HG02884 (cell line): Measurements from ENCODE around the gene UBE2A.

Source experiments
- ATAC-seq: cut with Tn5 transposase; IDR thresholded peaks from one replicate; pipeline ENCODE4 v1.9.1; 2021; ENCODE audit warnings: mild to moderate bottlenecking, moderate library complexity; ENCODE audit not compliant: unreplicated experiment

The UBE2A gene

GRCh38 chrX:119574394-119575266 lies at the start of gene UBE2A:
Gene UBE2A (plus strand): TSS chrX:119574563. CDS start chrX:119574712, 149 bp downstream.
- peak; percentile 70 for ATAC-seq

GRCh38 chrX:119529345-119530276 lies 44.8 kb upstream of the UBE2A start:
- no peak for ATAC-seq

- ATAC-seq: no peak
Measured at GRCh38 chrX:119537487-119537886, 36.9 kb upstream of the UBE2A start.

- ATAC-seq: no peak
Measured at GRCh38 chrX:119539872-119540271, 34.5 kb upstream of the UBE2A start.

GRCh38 chrX:119541188-119541587 lies 33.2 kb upstream of the UBE2A start:
- ATAC-seq: no peak

- ATAC-seq: peak; percentile 63
Measured at GRCh38 chrX:119549327-119550016, 24.9 kb upstream of the UBE2A start.

- ATAC-seq: no peak
Measured at GRCh38 chrX:119552508-119552907, 21.9 kb upstream of the UBE2A start.

- ATAC-seq: peak; percentile 94
Measured at GRCh38 chrX:119565107-119565663, 9.2 kb upstream of the UBE2A start, which contains the start of gene STEEP1. Gene STEEP1 (minus strand): TSS chrX:119565409. CDS start chrX:119565355, 54 bp downstream.

- no peak for ATAC-seq
Measured at GRCh38 chrX:119570351-119570835, 4.0 kb upstream of the UBE2A start.

- no peak for ATAC-seq
Measured at GRCh38 chrX:119573222-119573621, 1.1 kb upstream of the UBE2A start.

- peak; percentile 6 for ATAC-seq
Measured at GRCh38 chrX:119573840-119574393, 446 bp upstream of the UBE2A start.

GRCh38 chrX:119579414-119579813 lies 5.1 kb downstream of the UBE2A start:
- no peak for ATAC-seq

- no peak for ATAC-seq
Measured at GRCh38 chrX:119583431-119584059, 9.2 kb downstream of the UBE2A start.

- ATAC-seq: no peak
Measured at GRCh38 chrX:119589810-119590209, 15.4 kb downstream of the UBE2A start.

GRCh38 chrX:119602701-119603255 lies 28.4 kb downstream of the UBE2A start:
- ATAC-seq: no peak

GRCh38 chrX:119604766-119605463 lies 30.6 kb downstream of the UBE2A start:
- no peak for ATAC-seq

GRCh38 chrX:119605464-119606279 lies 31.3 kb downstream of the UBE2A start:
- peak; percentile 26 for ATAC-seq
